Activated B cell treated with CpG ODN at 0.5 μM for 24 hours (primary cell): Measurements from ENCODE around the gene SCO1. TPM values are rescaled to one million over a fixed set of nuclear protein-coding genes. Genes with fewer than 3 reads are reported as not detected.

Experiments used
- ATAC-seq: fragments of 200-7000 bp; cut with Tn5 transposase; one replicate; pipeline ENCODE4 v1.10.0; 2021; ENCODE audit warnings: low read depth, mild to moderate bottlenecking, moderate library complexity
- CTCF ChIA-PET: fragments of 350-600 bp; sonication (Branson Sonifier 250); formaldehyde crosslinking; loops from one replicate; lab custom pipeline; 2021; ENCODE audit warnings: antibody characterized with exemption; lab: Charles Lee
- POLR2A ChIA-PET: fragments of 350-600 bp; sonication (Branson Sonifier 250); formaldehyde crosslinking; loops from one replicate; lab custom pipeline; 2021; ENCODE audit warnings: antibody characterized with exemption; lab: Charles Lee
- DNase-seq: peaks from one replicate; pipeline ENCODE4 v3.0.0; 2022
- H3K27ac Mint-ChIP-seq: one replicate; pipeline ENCODE4 v1.8.0; 2020; ENCODE audit warnings: mixed read lengths
- H3K27me3 Mint-ChIP-seq: one replicate; pipeline ENCODE4 v1.8.0; 2021; ENCODE audit warnings: mixed read lengths
- H3K36me3 Mint-ChIP-seq: one replicate; pipeline ENCODE4 v1.8.0; 2021; ENCODE audit warnings: low read depth, mixed read lengths
- H3K4me1 Mint-ChIP-seq: one replicate; pipeline ENCODE4 v1.8.0; 2021; ENCODE audit warnings: mixed read lengths
- H3K4me3 Mint-ChIP-seq: one replicate; pipeline ENCODE4 v1.8.0; 2020; ENCODE audit warnings: mild to moderate bottlenecking, mixed read lengths
- H3K9me3 Mint-ChIP-seq: one replicate; pipeline ENCODE4 v1.8.0; 2020; ENCODE audit warnings: mixed read lengths
- intact Hi-C: fragments of 100-400 bp; cut with micrococcal nuclease; formaldehyde crosslinking; loops from one replicate; pipeline ENCODE4 v1.15.1; 2024
- total RNA-seq: library from RNA; stranded (reverse); gene quantifications from 2 replicates; pipeline ENCODE4 v1.2.3, GENCODE V29; 2022
- TF ChIP-seq, protein P1 (sequence below): fragments of 200-600 bp; IDR thresholded peaks from one replicate; pipeline ENCODE4 v1.8.0; 2022; ENCODE audit warnings: antibody characterized with exemption, mild to moderate bottlenecking

SCO1 gene
- total RNA-seq, 1 donor from 2014 or later, result 33.3 TPM

GRCh38 chr17:10649602-10650001, 47.7 kb downstream of the SCO1 start:
- POLR2A ChIA-PET, result no interaction called here
- Mint-ChIP-seq H3K4me3 (no peak overlapping the region), H3K27me3 (peaks cover 4% of the 10 kb centered on the region), H3K36me3 (peaks cover 10% of the 10 kb centered on the region), H3K4me1 (peaks cover 11% of the 10 kb centered on the region), H3K27ac (no peak overlapping the region), H3K9me3 (no peaks in the 10 kb centered on the region)
- TF ChIP-seq, protein P1, sequence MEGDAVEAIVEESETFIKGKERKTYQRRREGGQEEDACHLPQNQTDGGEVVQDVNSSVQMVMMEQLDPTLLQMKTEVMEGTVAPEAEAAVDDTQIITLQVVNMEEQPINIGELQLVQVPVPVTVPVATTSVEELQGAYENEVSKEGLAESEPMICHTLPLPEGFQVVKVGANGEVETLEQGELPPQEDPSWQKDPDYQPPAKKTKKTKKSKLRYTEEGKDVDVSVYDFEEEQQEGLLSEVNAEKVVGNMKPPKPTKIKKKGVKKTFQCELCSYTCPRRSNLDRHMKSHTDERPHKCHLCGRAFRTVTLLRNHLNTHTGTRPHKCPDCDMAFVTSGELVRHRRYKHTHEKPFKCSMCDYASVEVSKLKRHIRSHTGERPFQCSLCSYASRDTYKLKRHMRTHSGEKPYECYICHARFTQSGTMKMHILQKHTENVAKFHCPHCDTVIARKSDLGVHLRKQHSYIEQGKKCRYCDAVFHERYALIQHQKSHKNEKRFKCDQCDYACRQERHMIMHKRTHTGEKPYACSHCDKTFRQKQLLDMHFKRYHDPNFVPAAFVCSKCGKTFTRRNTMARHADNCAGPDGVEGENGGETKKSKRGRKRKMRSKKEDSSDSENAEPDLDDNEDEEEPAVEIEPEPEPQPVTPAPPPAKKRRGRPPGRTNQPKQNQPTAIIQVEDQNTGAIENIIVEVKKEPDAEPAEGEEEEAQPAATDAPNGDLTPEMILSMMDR, result no peak
- ATAC-seq (no peak), DNase-seq (no peak)
- CTCF ChIA-PET, result no interaction called here
- intact Hi-C loops, result no loop called here

- peaks cover 16% of the 10 kb centered on the region for H3K36me3 Mint-ChIP-seq
- H3K27ac Mint-ChIP-seq, result no peak overlapping the region
- CTCF ChIA-PET, result no interaction called here
- no peak for DNase-seq
- no peaks in the 10 kb centered on the region for H3K9me3 Mint-ChIP-seq
- peaks cover under 1% of the 10 kb centered on the region for H3K27me3 Mint-ChIP-seq
- POLR2A ChIA-PET, result no interaction called here
- no peak overlapping the region for H3K4me3 Mint-ChIP-seq
- intact Hi-C loops, result no loop called here
- ATAC-seq, result no peak
- peaks cover 10% of the 10 kb centered on the region for H3K4me1 Mint-ChIP-seq
- TF ChIP-seq, protein P1, result no peak
Measured at GRCh38 chr17:10648956-10649355, 48.4 kb downstream of the SCO1 start.

DNA sequence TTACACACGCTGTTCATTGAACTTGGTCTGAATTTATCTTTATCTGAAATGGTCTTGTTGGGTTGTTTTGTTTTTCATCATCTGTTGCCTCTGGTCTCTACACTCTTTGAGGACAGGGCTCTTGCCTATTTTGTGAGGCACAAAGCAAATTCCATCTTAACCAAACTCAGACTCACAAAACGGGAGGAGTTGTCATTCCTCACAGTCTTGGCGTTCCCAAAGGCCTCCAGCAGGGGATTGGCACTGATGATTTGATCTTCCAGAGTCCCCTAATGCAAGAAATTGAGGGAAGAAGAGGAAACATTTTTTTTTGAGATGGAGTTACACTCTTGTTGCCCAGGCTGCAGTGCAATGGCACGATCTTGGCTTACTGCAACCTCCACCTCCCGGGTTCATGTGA, 49.0 kb downstream of the SCO1 start:
- H3K4me1 Mint-ChIP-seq, result peaks cover 10% of the 10 kb centered on the region
- H3K36me3 Mint-ChIP-seq, result peaks cover 19% of the 10 kb centered on the region
- ATAC-seq, result no peak
- ChIA-PET CTCF (no interaction called here), POLR2A (no interaction called here)
- DNase-seq, result no peak
- no peaks in the 10 kb centered on the region for H3K9me3 Mint-ChIP-seq
- no peak overlapping the region for H3K27ac Mint-ChIP-seq
- H3K27me3 Mint-ChIP-seq, result no peaks in the 10 kb centered on the region
- TF ChIP-seq, protein P1, result no peak
- H3K4me3 Mint-ChIP-seq, result no peak overlapping the region
- intact Hi-C loops, result no loop called here

DNA sequence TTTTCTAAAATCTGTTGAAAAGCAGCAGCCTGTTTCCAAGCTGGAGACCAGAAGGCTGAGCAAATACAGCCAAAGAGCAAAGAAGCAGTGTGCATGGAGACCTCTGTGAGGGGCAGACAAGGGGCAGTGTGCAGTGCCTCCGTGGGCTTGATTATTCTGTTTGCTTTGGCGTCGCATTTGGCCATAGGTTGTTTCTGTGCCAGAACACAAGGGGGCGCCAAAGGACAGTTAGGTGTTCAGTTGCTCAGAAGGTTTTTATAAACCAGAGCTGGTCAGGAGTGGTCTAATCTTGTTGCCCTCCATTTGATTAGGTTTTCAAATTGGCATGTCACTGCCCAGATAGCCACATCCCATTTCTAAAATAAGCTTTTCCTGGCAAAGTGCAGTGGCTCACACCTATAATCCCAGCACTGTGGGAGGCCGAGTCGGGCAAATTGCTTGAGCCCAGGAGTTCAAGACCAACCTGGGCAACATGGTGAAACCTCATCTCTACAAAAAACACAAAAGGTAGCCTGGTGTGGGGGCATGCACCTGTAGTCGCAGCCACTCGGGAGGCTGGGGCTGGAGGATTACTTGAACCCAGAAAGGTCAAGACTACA, 50.8 kb downstream of the SCO1 start:
- H3K27ac Mint-ChIP-seq, result no peak overlapping the region
- ChIA-PET CTCF (interaction anchor here (0.6 to 4.0 kb wide), 14 partner anchors 9 to 998 kb away, joined by 3 to 69 read pairs (median 5); no protein-coding TSS in a partner anchor), POLR2A (interaction anchor here (0.6 kb wide), 1 partner anchor 633 kb away, joined by 3 read pairs; no protein-coding TSS in a partner anchor)
- DNase-seq, result peak; percentile 56
- intact Hi-C loops, result loop anchor here (1.0 kb wide), 1 partner anchor 199 kb away; no protein-coding TSS in a partner anchor
- no peaks in the 10 kb centered on the region for H3K9me3 Mint-ChIP-seq
- ATAC-seq, result peak; percentile 65
- H3K27me3 Mint-ChIP-seq, result no peaks in the 10 kb centered on the region
- no peak overlapping the region for H3K4me3 Mint-ChIP-seq
- peaks cover 2% of the 10 kb centered on the region for H3K4me1 Mint-ChIP-seq
- TF ChIP-seq, protein P1, result peak; percentile 26
- peaks cover 32% of the 10 kb centered on the region for H3K36me3 Mint-ChIP-seq

GRCh38 chr17:10640475-10640874, 56.9 kb downstream of the SCO1 start:
- intact Hi-C loops, result no loop called here
- POLR2A ChIA-PET, result no interaction called here

More at GRCh38 chr17:10640475-10640874, 56.9 kb downstream of the SCO1 start:
- Mint-ChIP-seq H3K27ac (no peak overlapping the region), H3K9me3 (no peaks in the 10 kb centered on the region), H3K36me3 (peaks cover 65% of the 10 kb centered on the region), H3K27me3 (no peaks in the 10 kb centered on the region), H3K4me1 (peaks cover 4% of the 10 kb centered on the region), H3K4me3 (no peak overlapping the region)
- DNase-seq (no peak), ATAC-seq (no peak)
- TF ChIP-seq, protein P1, result no peak
- CTCF ChIA-PET, result interaction anchor here (0.6 to 1.3 kb wide), 3 partner anchors 12 to 472 kb away, joined by 3 to 5 read pairs (median 3); no protein-coding TSS in a partner anchor
